Keratinocyte (primary cell): Measurements from ENCODE around the gene PDIA6.

Experiments used
- CTCF ChIP-seq, 3 experiments: IDR thresholded peaks in 1 of 3; conservative IDR thresholded peaks in 1 of 3; optimal IDR thresholded peaks in 1 of 3; 2 replicates in 2 of 3; 3 replicates in 1 of 3; pipeline versions ENCODE3 to v1.5.1; 2011; ENCODE audit warnings: low read length in 3 of 3, mild to moderate bottlenecking in 3 of 3, moderate library complexity in 2 of 3, control low read depth in 1 of 3, inconsistent platforms in 1 of 3; ENCODE audit not compliant: insufficient read depth in 2 of 3; ENCODE audit errors: extremely low read depth in 1 of 3
- EZH2 ChIP-seq: IDR thresholded peaks from one replicate; pipeline ENCODE4 v1.6.1; 2012; ENCODE audit warnings: inconsistent platforms, mild to moderate bottlenecking, low read length, moderate library complexity

GRCh38 chr2:10818984-10819383 is 6.4 kb upstream of the PDIA6 start:
- no peak for TF ChIP-seq CTCF (optimal IDR thresholded peaks at IDR 0.05 in 1 of 3, IDR thresholded peaks at IDR 0.05 in 1 of 3, conservative IDR thresholded peaks at IDR 0.05 in 1 of 3; ENCODE audit: extremely low read depth in 1 of 3, insufficient read depth in 2 of 3, low read length in 3 of 3)
- no peak for TF ChIP-seq EZH2
